Measurements from ENCODE around the gene RIOK1. TPM values are rescaled to one million over a fixed set of nuclear protein-coding genes. Genes with fewer than 3 reads are reported as not detected.

The RIOK1 gene
- total RNA-seq, 1 experiment from 2014 or later = 16.9 TPM

DNA sequence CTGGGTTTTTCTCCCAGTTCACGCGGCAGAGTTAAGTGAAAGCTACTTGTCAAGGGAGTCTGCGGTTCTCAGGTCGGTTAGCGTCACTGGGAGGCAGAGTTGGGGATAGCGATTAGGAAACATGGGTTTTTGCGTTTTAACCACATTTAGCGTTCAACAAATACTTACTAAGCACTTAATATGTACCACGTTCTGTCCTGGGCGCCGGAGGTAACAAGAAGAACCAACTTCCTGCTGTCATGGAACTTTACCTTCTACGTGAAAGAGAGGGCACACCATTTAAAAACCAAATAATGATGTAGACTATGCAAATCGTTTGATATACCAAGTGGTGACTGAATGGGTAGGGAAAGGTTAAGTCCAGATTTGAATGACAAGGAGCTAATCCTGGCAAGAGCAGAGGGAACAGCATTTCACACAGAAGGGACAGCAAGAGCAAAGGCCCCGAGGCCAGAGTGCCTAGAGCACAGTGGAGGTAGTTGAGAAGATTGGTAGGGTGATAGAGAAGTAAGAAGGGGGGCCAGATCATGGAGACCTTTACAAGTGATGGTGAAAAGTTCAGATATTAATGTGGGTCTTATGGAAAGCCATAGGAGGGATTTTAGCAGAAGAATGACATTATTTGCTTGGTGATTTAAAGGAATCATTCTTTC, 744 bp downstream of the RIOK1 start:
- intact Hi-C loops (cut with micrococcal nuclease; ENCODE audit: unreplicated experiment) = loop anchor here (2.0 kb wide), 1 partner anchor 152 kb away; no protein-coding TSS in a partner anchor
- H3K9me3 ChIP-seq (ENCODE audit: insufficient read depth, low read depth) = no peaks in the 10 kb centered on the region
- ChIA-PET POLR2A (ENCODE audit: unreplicated experiment) (interaction anchor here (0.5 to 1.4 kb wide), 7 partner anchors 42 to 704 kb away, joined by 4 to 36 read pairs (median 6); partner anchors contain the start of gene SSR1), CTCF (interaction anchor here (0.5 to 0.7 kb wide), 3 partner anchors 176 to 324 kb away, joined by 3 to 10 read pairs (median 7); no protein-coding TSS in a partner anchor)
- peaks cover 7% of the 10 kb centered on the region; the same call in 1 of the 2 replicates for H4K20me1 ChIP-seq (ENCODE audit: insufficient read depth)
- H3K4me1 ChIP-seq (replicated peaks; ENCODE audit: insufficient read depth) = peaks cover 19% of the 10 kb centered on the region
- peak overlapping the region; percentile 89 for H3K27ac ChIP-seq
- no peaks in the 10 kb centered on the region for H3K27me3 ChIP-seq (ENCODE audit: insufficient read depth, low read depth)
- peaks cover 3% of the 10 kb centered on the region; the same call in 1 of the 2 replicates for H3K36me3 ChIP-seq (ENCODE audit: low read depth)
- H3K4me3 ChIP-seq = peak overlapping the region; percentile 80
- peaks cover 19% of the 10 kb centered on the region for H3F3A ChIP-seq (ENCODE audit: insufficient read depth, low read depth)
- no peak for DNase-seq
- H3K9me2 ChIP-seq (ENCODE audit: insufficient read depth) = no peaks in the 10 kb centered on the region
- TF ChIP-seq EZH2 (IDR thresholded peaks at IDR 0.05; ENCODE audit: low read depth) = no peak
- TF ChIP-seq, protein P1, sequence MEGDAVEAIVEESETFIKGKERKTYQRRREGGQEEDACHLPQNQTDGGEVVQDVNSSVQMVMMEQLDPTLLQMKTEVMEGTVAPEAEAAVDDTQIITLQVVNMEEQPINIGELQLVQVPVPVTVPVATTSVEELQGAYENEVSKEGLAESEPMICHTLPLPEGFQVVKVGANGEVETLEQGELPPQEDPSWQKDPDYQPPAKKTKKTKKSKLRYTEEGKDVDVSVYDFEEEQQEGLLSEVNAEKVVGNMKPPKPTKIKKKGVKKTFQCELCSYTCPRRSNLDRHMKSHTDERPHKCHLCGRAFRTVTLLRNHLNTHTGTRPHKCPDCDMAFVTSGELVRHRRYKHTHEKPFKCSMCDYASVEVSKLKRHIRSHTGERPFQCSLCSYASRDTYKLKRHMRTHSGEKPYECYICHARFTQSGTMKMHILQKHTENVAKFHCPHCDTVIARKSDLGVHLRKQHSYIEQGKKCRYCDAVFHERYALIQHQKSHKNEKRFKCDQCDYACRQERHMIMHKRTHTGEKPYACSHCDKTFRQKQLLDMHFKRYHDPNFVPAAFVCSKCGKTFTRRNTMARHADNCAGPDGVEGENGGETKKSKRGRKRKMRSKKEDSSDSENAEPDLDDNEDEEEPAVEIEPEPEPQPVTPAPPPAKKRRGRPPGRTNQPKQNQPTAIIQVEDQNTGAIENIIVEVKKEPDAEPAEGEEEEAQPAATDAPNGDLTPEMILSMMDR (conservative IDR thresholded peaks at IDR 0.05) = 0 out of 2 replicates have a peak, but pooled peaks have one; percentile 9
- BruUV-seq (replicated peaks) = no TSS peak
- peaks cover 23% of the 10 kb centered on the region for H3K79me2 ChIP-seq (ENCODE audit: low read depth)
- H3K4me2 ChIP-seq = peak overlapping the region; percentile 99
- H2AFZ ChIP-seq = peak overlapping the region; percentile 82

DNA sequence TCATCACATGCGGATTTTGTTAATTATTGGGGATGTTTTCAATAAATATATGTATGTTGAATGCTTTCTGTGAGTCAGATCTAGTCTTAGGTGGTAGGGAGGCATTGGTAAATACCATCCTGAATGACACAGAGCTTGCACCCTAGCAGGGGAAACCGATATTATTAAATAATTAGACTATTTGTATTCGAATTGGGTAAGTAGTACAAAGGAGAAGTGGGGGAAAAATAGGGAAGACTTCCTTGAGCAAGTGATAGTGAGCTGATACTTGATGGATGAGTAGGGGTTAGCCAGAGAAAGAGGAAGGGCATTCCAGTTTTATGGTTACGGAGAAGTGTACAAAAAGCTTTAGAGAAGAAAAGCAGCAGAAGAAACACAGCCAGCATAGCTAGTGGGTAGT, 1.5 kb downstream of the RIOK1 start:
- POLR2A ChIA-PET (ENCODE audit: unreplicated experiment) = no interaction called here
- Histone ChIP-seq H2AFZ (no peak overlapping the region), H3K79me2 (ENCODE audit: low read depth) (peaks cover 23% of the 10 kb centered on the region), H3K27ac (no peak overlapping the region), H3K4me3 (peak overlapping the region; percentile 80; the same call in 1 of the 2 replicates), H3K4me1 (replicated peaks; ENCODE audit: insufficient read depth) (peaks cover 19% of the 10 kb centered on the region), H4K20me1 (ENCODE audit: insufficient read depth) (peaks cover 7% of the 10 kb centered on the region; the same call in 1 of the 2 replicates), H3F3A (ENCODE audit: insufficient read depth, low read depth) (peaks cover 19% of the 10 kb centered on the region), H3K9me2 (ENCODE audit: insufficient read depth) (no peaks in the 10 kb centered on the region), H3K36me3 (ENCODE audit: low read depth) (peaks cover 3% of the 10 kb centered on the region; the same call in 1 of the 2 replicates), H3K9me3 (ENCODE audit: insufficient read depth, low read depth) (no peaks in the 10 kb centered on the region), H3K4me2 (peak overlapping the region; percentile 99), H3K27me3 (ENCODE audit: insufficient read depth, low read depth) (no peaks in the 10 kb centered on the region)
- TF ChIP-seq, protein P1 (conservative IDR thresholded peaks at IDR 0.05) = no peak
- TF ChIP-seq EZH2 (IDR thresholded peaks at IDR 0.05; ENCODE audit: low read depth) = no peak
- no peak for DNase-seq
- CTCF ChIA-PET = interaction anchor here (0.6 kb wide), 1 partner anchor 1231 kb away, joined by 3 read pairs; no protein-coding TSS in a partner anchor
- BruUV-seq (replicated peaks) = no TSS peak
- intact Hi-C loops (cut with micrococcal nuclease; ENCODE audit: unreplicated experiment) = loop anchor here (2.0 kb wide), 1 partner anchor 152 kb away; no protein-coding TSS in a partner anchor

DNA sequence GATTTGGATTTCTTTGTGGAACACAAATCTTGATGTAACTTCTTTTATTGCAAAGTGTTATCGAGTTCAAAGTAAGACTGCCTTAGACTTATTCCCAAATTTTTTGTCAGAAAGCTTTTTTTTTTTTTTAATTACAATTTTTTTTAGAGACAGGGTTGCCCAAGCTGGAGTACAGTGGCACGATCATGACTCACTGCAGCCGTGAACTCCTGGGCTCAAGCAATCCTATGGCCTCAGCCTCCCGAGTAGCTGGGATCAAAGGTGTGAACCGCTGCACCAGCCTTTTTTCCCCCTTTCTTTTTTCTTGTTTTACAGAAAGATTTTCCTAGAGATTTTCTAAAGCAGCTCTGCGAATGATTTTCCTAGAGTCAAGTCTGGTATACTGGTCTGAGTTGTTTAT, 2.8 kb downstream of the RIOK1 start:
- peaks cover 23% of the 10 kb centered on the region for H3K79me2 ChIP-seq (ENCODE audit: low read depth)
- H3K4me2 ChIP-seq = 0 out of 2 replicates have a peak overlapping the region, but pooled peaks have one; percentile 99
- TF ChIP-seq, protein P1 (conservative IDR thresholded peaks at IDR 0.05) = no peak
- TF ChIP-seq EZH2 (IDR thresholded peaks at IDR 0.05; ENCODE audit: low read depth) = no peak
- H3K9me3 ChIP-seq (ENCODE audit: insufficient read depth, low read depth) = no peaks in the 10 kb centered on the region
- no peak for DNase-seq
- H3K4me3 ChIP-seq = no peak overlapping the region
- peaks cover 19% of the 10 kb centered on the region for H3F3A ChIP-seq (ENCODE audit: insufficient read depth, low read depth)
- ChIA-PET POLR2A (ENCODE audit: unreplicated experiment) (no interaction called here), CTCF (no interaction called here)
- H3K9me2 ChIP-seq (ENCODE audit: insufficient read depth) = no peaks in the 10 kb centered on the region
- H4K20me1 ChIP-seq (ENCODE audit: insufficient read depth) = peaks cover 7% of the 10 kb centered on the region; the same call in 1 of the 2 replicates
- H3K4me1 ChIP-seq (replicated peaks; ENCODE audit: insufficient read depth) = peaks cover 19% of the 10 kb centered on the region
- no peak overlapping the region for H3K27ac ChIP-seq
- H3K27me3 ChIP-seq (ENCODE audit: insufficient read depth, low read depth) = no peaks in the 10 kb centered on the region
- no peak overlapping the region for H2AFZ ChIP-seq
- H3K36me3 ChIP-seq (ENCODE audit: low read depth) = peaks cover 3% of the 10 kb centered on the region; the same call in 1 of the 2 replicates
- intact Hi-C loops (cut with micrococcal nuclease; ENCODE audit: unreplicated experiment) = no loop called here
- BruUV-seq (replicated peaks) = no TSS peak
